GM21737 (cell line): ENCODE data around the gene PRODH2.
"Not testable (repeated sequence)": the region's sequence is repeated elsewhere in the genome, so short reads cannot be mapped to it uniquely, and the experiment has no call there.

Source experiments
- ATAC-seq: cut with Tn5 transposase; IDR thresholded peaks from one replicate; pipeline ENCODE4 v1.9.1; 2021; ENCODE audit warnings: mild to moderate bottlenecking, moderate library complexity; ENCODE audit not compliant: unreplicated experiment

PRODH2 gene

GRCh38 chr19:35843676-35844481, 31.2 kb upstream of the PRODH2 start:
- no peak for ATAC-seq

GRCh38 chr19:35842666-35843272, 30.1 kb upstream of the PRODH2 start:
- no peak for ATAC-seq

GRCh38 chr19:35841961-35842595, 29.4 kb upstream of the PRODH2 start:
- no peak for ATAC-seq

- not testable (repeated sequence) for ATAC-seq
These were observed 23.5 kb upstream of the PRODH2 start for GRCh38 chr19:35836096-35836495.

GRCh38 chr19:35833972-35834371, 21.3 kb upstream of the PRODH2 start:
- ATAC-seq: no peak

GRCh38 chr19:35832054-35832453, 19.4 kb upstream of the PRODH2 start:
- ATAC-seq: no peak

GRCh38 chr19:35830986-35831385, 18.3 kb upstream of the PRODH2 start:
- ATAC-seq: no peak

GRCh38 chr19:35828692-35829301, 16.2 kb upstream of the PRODH2 start:
- no peak for ATAC-seq

- no peak for ATAC-seq
These were observed 11.5 kb upstream of the PRODH2 start for GRCh38 chr19:35824150-35824549.

GRCh38 chr19:35822579-35822978, 9.9 kb upstream of the PRODH2 start:
- no peak for ATAC-seq

GRCh38 chr19:35818445-35818844, 5.8 kb upstream of the PRODH2 start:
- no peak for ATAC-seq

- ATAC-seq: no peak
These were observed 4.2 kb upstream of the PRODH2 start for GRCh38 chr19:35816846-35817245.

- ATAC-seq: no peak
These were observed 3.6 kb upstream of the PRODH2 start for GRCh38 chr19:35816262-35816661.

- no peak for ATAC-seq
These were observed 622 bp upstream of the PRODH2 start for GRCh38 chr19:35813043-35813890.

GRCh38 chr19:35811317-35812219, 1.1 kb downstream of the PRODH2 start:
- no peak for ATAC-seq

GRCh38 chr19:35807633-35808032, 5.0 kb downstream of the PRODH2 start:
- no peak for ATAC-seq

GRCh38 chr19:35806597-35806996, 6.0 kb downstream of the PRODH2 start:
- no peak for ATAC-seq

- no peak for ATAC-seq
These were observed 7.0 kb downstream of the PRODH2 start for GRCh38 chr19:35805526-35806102.

- no peak for ATAC-seq
These were observed 10.8 kb downstream of the PRODH2 start for GRCh38 chr19:35801828-35802227.
